ENCODE measurements around the gene TIE1. TPM values are rescaled to one million over a fixed set of nuclear protein-coding genes. Genes with fewer than 3 reads are reported as not detected.

The TIE1 gene
- total and polyA plus RNA-seq, 2 donors (not counting 3 experiments of a cell fraction or from before 2014, with no cell fraction given) = 531 to 620 TPM

DNA sequence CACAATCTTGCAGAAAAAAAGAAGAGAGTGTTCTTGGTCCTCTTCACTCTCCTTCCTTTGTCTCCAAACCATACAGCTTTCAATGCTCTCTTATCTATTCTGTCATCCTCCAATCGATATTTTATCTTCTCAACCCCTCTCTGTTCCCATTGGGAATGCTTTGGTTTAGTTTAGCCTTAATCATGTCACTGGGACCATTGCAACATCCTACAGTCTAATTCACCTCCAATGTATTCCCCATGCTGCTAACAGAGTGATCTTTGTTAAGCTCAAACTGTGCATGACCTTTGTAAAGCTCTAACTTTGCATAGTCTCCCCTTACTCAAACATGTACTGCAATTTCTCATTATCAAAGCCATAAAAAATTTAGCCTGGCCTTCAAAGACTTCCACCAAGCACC is 39.8 kb downstream of the TIE1 start:
- no peaks in the 10 kb centered on the region for H3K4me1 ChIP-seq (ENCODE audit: control insufficient read depth, extremely low read depth, insufficient read depth, low read length)
- H3K9me3 ChIP-seq (replicated peaks; ENCODE audit: control insufficient read depth, insufficient read depth, low read length) = no peaks in the 10 kb centered on the region
- BruUV-seq (replicated peaks) = no TSS peak
- H3K4me3 ChIP-seq (replicated peaks in 1 of 3; ENCODE audit: insufficient read depth in 1 of 3, low read depth in 1 of 3, low read length in 3 of 3) = no peak overlapping the region
- H3K9me1 ChIP-seq (replicated peaks; ENCODE audit: control insufficient read depth, extremely low read depth, insufficient read depth, low read length) = no peaks in the 10 kb centered on the region
- no peaks in the 10 kb centered on the region for H3K36me3 ChIP-seq (ENCODE audit: control insufficient read depth in 2 of 2, extremely low read depth in 1 of 2, insufficient read depth in 2 of 2, low read length in 2 of 2)
- FAIRE-seq = no peak
- H2AFZ ChIP-seq (ENCODE audit: low read depth, low read length) = no peak overlapping the region
- dilution Hi-C loops (cut with MboI; ENCODE audit: extremely low pct_ligation_motif_present, low sequenced_read_pairs) (no loop called here), intact Hi-C loops (cut with micrococcal nuclease) (no loop called here)
- no peak overlapping the region for H3K4me2 ChIP-seq (ENCODE audit: insufficient read depth, low read length)
- no peaks in the 10 kb centered on the region for H3K79me2 ChIP-seq (ENCODE audit: control insufficient read depth, insufficient read depth, low read length)
- peaks cover 0 to 2% of the 10 kb centered on the region in 2 experiments for H3K27me3 ChIP-seq (ENCODE audit: control insufficient read depth in 2 of 2, insufficient read depth in 2 of 2, low read length in 2 of 2)
- H3K27ac ChIP-seq (ENCODE audit: insufficient read depth, low read depth, low read length) = no peak overlapping the region
- ChIA-PET POLR2A (no interaction called here), CTCF (interaction anchor here (0.9 to 1.5 kb wide), 3 partner anchors 10 to 74 kb away, joined by 3 to 5 read pairs (median 4); no protein-coding TSS in a partner anchor)
- no peak for DNase-seq (ENCODE audit: low read depth, low spot score)
- H4K20me1 ChIP-seq (replicated peaks; ENCODE audit: control insufficient read depth, extremely low read depth, insufficient read depth, low read length) = no peaks in the 10 kb centered on the region
- no peak overlapping the region for H3K9ac ChIP-seq (replicated peaks; ENCODE audit: extremely low read depth, insufficient read depth, low read length)
- TF ChIP-seq FOS (IDR thresholded peaks at IDR 0.05; ENCODE audit: borderline replicate concordance, insufficient read depth, low read length) (no peak), JUN (IDR thresholded peaks at IDR 0.05; ENCODE audit: borderline replicate concordance, insufficient read depth, insufficient read length, low read depth) (no peak), POLR2A (IDR thresholded peaks at IDR 0.05; ENCODE audit: low read depth, low read length) (no peak), EZH2 (IDR thresholded peaks at IDR 0.05; ENCODE audit: borderline replicate concordance, low read depth, low read length, severe bottlenecking) (no peak), MYC (IDR thresholded peaks at IDR 0.05; ENCODE audit: low read depth, low read length) (no peak), GATA2 (IDR thresholded peaks at IDR 0.05; ENCODE audit: insufficient read depth, insufficient read length, low read depth, low read length) (no peak), POLR2AphosphoS5 (IDR thresholded peaks at IDR 0.05; ENCODE audit: insufficient read depth, low read depth, low read length) (no peak)
- TF ChIP-seq, protein P1, sequence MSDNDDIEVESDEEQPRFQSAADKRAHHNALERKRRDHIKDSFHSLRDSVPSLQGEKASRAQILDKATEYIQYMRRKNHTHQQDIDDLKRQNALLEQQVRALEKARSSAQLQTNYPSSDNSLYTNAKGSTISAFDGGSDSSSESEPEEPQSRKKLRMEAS (IDR thresholded peaks at IDR 0.05; ENCODE audit: insufficient read depth, insufficient read length) = no peak
- TF ChIP-seq, protein P2, sequence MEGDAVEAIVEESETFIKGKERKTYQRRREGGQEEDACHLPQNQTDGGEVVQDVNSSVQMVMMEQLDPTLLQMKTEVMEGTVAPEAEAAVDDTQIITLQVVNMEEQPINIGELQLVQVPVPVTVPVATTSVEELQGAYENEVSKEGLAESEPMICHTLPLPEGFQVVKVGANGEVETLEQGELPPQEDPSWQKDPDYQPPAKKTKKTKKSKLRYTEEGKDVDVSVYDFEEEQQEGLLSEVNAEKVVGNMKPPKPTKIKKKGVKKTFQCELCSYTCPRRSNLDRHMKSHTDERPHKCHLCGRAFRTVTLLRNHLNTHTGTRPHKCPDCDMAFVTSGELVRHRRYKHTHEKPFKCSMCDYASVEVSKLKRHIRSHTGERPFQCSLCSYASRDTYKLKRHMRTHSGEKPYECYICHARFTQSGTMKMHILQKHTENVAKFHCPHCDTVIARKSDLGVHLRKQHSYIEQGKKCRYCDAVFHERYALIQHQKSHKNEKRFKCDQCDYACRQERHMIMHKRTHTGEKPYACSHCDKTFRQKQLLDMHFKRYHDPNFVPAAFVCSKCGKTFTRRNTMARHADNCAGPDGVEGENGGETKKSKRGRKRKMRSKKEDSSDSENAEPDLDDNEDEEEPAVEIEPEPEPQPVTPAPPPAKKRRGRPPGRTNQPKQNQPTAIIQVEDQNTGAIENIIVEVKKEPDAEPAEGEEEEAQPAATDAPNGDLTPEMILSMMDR (IDR thresholded peaks at IDR 0.05; ENCODE audit: extremely low read depth in 1 of 2, insufficient read depth in 1 of 2, low read depth in 1 of 2, low read length in 2 of 2) = no peak
